AML-193 (cell line): ENCODE data around the gene C3orf22.

ENCODE experiments used
- DNase-seq, 2 experiments: peaks; one replicate each; lab custom pipeline; 2025; lab: John Stamatoyannopoulos, UW

The C3orf22 gene

DNA sequence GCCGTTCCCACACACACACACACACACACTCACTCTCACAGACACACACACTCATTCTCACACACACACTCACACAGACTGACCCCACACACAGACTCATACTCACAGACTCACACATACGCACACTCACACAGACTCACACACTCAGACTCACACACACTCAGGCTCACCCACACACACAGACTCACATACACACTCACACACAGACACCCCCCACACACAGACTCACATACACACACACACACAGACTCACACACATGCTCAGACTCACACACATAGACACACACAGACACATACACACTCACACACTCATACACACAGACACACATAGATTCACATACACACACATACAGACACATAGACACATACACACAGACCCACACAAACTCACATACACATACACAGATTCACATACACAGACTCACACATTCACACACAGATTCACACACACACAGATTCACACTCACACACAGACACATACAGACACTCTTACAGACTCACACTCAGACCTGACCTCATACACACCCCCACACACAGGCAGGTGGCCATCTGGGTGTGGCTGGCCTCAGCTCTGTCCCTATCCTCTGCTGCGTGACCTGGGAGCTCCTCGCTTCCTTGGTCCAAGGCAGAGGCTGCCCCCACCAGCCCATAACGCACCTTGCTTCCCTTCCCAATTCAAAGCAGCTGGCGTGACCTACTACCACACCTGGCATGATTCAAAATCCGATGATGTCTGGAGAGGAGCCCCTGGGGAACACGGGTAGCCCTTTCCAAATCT lies 1.9 kb downstream of the C3orf22 start:
- no peak for DNase-seq

GRCh38 chr3:126555795-126556636 lies 2.7 kb downstream of the C3orf22 start:
- DNase-seq, result no peak

DNA sequence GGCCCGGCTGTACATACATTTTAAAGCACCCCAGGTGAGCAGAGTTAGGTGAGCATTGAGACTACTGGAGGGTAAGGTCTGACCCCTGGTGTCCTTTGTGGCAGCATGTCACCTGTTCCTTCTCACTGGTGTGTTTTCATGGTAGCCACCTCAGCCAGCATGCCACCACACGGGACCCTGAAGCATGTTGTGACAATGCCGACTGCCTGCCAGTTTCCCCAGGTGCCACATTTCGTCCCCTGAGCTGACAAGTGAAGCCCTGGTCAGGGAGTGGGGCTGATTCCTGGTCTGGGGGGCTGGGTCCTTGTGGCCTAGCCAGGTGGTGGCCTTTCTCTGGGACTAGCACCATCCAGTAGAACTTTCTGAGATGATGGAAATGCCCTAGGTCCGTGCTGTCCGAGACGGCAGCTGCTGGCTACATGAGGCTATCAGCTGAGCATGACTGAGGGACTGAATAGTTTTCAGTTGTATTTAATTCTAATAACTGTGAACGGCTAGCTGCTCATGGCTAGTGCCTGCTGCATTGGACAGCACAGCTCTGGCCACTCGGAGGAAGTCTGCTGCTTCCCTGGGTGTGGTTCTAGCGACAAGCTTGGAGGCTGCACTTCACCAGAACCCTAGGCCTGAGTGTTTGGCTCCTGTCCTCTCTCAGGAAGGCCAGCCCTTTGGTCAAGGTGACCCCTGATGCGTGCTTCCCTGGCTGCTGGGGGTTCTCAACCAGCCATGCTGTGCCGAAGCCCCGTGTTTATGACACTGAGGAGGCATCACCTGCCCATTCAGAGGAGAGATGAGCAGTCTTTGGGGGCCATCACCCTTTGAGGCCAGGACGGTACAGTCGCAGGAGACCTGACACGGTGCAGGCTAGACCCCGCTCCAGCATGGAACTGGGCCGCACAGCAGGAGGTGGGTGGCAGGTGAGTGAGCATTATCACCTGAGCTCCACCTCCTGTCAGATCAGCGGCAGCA lies 3.9 kb downstream of the C3orf22 start:
- no peak for DNase-seq

- DNase-seq, result no peak
Measured at GRCh38 chr3:126553284-126554084, 5.2 kb downstream of the C3orf22 start.

DNA sequence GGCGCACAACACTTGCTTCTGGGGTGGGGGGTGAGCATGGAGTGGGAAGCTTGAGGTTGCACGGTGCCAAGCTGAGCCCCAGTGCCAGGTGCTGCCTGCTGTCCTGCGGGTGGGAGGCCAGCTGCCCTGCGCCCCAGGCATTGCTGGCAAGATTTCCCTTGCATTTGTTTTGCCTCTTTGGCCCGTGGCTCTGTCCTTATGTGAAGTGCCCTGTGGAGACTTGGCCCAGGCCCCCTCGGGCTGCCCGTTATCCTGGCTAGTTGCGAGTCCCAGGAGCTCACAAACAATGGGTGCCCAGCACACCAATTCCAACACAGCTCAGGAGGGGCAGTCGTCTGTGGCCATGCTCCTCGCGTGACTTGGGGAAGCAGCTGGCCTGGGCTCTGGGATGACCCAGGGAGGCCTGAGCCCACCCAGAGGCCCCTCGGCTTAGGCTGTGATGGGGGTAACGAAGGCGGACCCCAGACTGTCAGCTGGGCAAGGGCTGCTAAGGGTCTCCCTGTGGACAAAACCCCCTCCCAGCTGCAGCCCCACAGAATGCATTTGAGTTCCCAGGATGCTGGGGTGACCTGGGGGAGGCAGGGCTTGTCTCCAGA lies 5.9 kb downstream of the C3orf22 start:
- no peak for DNase-seq

GRCh38 chr3:126551839-126552687 lies 6.7 kb downstream of the C3orf22 start:
- no peak for DNase-seq

GRCh38 chr3:126551121-126551838 lies 7.5 kb downstream of the C3orf22 start:
- no peak for DNase-seq

GRCh38 chr3:126550488-126551051 lies 8.2 kb downstream of the C3orf22 start:
- DNase-seq, result no peak

DNA sequence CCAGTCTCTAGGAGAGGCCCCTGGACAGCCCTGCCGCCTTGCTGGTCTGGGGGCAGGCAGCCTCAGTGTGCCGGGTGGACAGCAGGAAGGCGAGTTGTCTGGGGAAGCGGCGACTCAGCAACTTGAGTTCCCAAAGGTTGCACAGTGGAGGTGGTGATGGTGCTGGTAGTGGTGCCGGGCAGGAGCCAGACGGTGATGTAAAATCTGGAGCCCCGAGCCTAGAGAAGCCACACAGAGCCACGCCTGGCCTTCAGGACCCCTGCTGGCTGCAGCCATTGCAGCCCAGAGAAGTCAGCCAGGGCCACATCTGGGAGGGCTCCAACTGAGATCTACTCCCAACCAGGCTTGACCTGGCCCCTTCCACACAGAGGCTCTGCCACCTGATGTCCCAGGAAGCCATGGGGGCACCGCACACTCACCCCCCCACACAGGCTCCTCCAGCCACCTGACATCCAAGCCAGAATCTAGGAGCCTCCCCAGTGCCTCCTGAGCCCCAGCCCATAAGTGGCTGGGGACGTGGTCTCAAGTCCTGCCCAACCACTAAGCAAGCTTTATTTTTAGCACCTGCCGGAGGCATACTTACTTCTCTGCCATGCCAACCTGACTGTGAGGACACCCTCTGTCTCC lies 8.8 kb downstream of the C3orf22 start:
- DNase-seq, result no peak

DNA sequence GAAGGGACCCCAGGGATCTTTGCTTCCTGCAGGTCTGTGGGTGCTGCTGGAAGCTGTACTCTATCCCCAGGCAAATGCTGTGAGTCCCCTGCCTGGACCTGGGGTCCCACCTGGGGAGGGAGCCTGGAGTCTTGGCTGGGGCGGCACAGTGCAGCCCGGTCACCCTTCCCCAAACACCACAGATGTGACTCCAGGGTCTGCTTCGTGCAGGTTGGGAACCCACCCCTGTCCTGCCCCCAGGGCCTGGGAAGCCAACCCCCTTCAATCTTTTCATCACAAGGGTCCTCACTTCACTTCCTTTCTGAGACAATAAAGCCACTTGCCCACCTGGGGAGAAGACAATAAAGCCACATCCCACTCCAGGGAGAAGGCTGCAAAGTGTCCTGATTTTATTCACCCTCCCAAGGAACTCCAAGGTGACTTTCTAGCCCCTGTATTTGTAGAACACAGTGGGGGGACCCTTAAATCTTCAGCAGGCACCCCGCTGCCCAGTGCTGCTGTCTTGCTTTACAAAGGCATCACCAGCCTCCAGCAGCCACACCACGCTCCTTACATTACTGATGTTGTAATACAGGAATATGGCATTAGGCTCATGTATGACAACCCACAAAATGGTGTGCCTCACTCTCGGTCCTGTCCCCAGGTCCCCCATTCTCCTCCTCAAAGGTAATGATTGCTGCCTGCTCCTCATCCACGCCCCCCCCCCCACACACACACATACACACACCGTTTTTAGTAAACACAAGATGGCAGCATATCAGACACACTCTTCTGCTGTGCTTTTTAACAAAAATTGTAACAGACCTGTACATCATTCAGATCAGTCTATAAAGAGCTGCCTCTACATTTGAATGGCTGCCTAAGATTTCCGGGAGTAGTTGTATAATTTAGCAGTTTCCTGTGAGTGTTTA lies 9.9 kb downstream of the C3orf22 start:
- no peak for DNase-seq

DNA sequence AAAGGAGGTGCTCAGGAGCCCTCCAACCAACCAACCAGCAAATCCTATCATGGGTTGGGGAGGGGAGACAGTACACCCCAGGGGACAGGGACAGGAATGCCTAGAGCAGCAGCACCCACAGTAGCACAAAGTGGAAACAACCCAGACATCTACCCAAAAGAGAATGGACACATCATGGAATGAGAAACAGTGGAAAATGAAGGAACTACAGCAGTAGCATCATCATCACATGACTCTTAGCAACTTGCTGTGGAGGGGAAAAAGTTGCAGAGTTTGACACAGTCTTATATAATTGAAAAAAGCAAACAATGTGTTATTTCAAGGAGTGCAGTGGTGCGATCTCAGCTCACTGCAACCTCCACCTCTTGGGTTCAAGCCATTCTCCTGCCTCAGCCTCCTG lies 11.0 kb downstream of the C3orf22 start:
- no peak for DNase-seq

GRCh38 chr3:126546549-126547239 lies 12.0 kb downstream of the C3orf22 start:
- DNase-seq, result no peak

- DNase-seq, result no peak
Measured at GRCh38 chr3:126546013-126546412, 12.7 kb downstream of the C3orf22 start.

DNA sequence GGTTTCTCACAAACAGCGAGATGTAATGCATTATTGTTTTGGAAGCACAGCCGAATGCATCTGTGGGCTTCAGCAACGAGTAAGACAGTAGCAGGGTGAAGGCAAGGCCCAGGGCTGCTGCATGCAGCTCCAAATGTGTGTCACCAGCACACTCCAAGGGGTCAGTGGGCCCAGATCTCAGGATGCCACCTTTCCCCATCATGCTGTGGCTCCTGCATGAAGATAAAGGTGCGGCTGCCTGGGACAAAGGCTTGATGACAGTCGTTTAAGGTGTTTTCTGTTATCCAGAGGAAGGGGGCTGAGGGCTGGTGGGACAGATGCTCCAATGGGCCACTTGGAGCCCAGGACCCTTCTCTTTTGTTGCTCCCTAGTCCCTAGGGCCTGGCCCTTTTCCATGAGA lies 13.2 kb downstream of the C3orf22 start:
- no peak for DNase-seq

GRCh38 chr3:126544596-126545281 lies 14.0 kb downstream of the C3orf22 start:
- DNase-seq, result no peak

GRCh38 chr3:126543457-126544061 lies 15.2 kb downstream of the C3orf22 start:
- DNase-seq, result no peak
